Kasumi-1 (cell line): ENCODE data around the gene GTF2IRD1.
A peak's percentile ranks its signal among the peaks of the same experiment; 100 is the strongest.
"Not testable (repeated sequence)": the region's sequence is repeated elsewhere in the genome, so short reads cannot be mapped to it uniquely, and the experiment has no call there.

Experiments used
- DNase-seq, 2 experiments: peaks; one replicate each; lab custom pipeline; 2025; lab: John Stamatoyannopoulos, UW

GTF2IRD1 gene

GRCh38 chr7:74590813-74591212 is 137.1 kb downstream of the GTF2IRD1 start:
- DNase-seq: no peak

GRCh38 chr7:74598558-74598957 is 144.9 kb downstream of the GTF2IRD1 start:
- no peak for DNase-seq

GRCh38 chr7:74599244-74599643 is 145.5 kb downstream of the GTF2IRD1 start:
- DNase-seq: no peak

GRCh38 chr7:74604326-74605020 is 150.8 kb downstream of the GTF2IRD1 start:
- DNase-seq: no peak

- no peak for DNase-seq
Measured at GRCh38 chr7:74606101-74606908, 152.6 kb downstream of the GTF2IRD1 start.

- no peak for DNase-seq
Measured at GRCh38 chr7:74606909-74607510, 153.3 kb downstream of the GTF2IRD1 start.

- peak; percentile 28 to 48 for DNase-seq
Measured at GRCh38 chr7:74612015-74612829, 158.5 kb downstream of the GTF2IRD1 start.

- DNase-seq: peak in 1 of 2 experiments; percentile 16
Measured at GRCh38 chr7:74615933-74616780, 162.5 kb downstream of the GTF2IRD1 start.

GRCh38 chr7:74617180-74617744 is 163.6 kb downstream of the GTF2IRD1 start:
- DNase-seq: peak; percentile 82 to 90

- no peak for DNase-seq
Measured at GRCh38 chr7:74619235-74619860, 165.6 kb downstream of the GTF2IRD1 start.

- DNase-seq: no peak
Measured at GRCh38 chr7:74622228-74622749, 168.6 kb downstream of the GTF2IRD1 start.

GRCh38 chr7:74623135-74623534 is 169.4 kb downstream of the GTF2IRD1 start:
- DNase-seq: no peak

GRCh38 chr7:74625446-74625845 is 171.7 kb downstream of the GTF2IRD1 start:
- DNase-seq: peak; percentile 28 to 35

- no peak for DNase-seq
Measured at GRCh38 chr7:74627661-74628411, 174.1 kb downstream of the GTF2IRD1 start.

- DNase-seq: no peak
Measured at GRCh38 chr7:74632505-74632904, 178.8 kb downstream of the GTF2IRD1 start.

GRCh38 chr7:74633451-74633921 is 179.8 kb downstream of the GTF2IRD1 start:
- DNase-seq: no peak

- DNase-seq: no peak
Measured at GRCh38 chr7:74637745-74638144, 184.0 kb downstream of the GTF2IRD1 start.

GRCh38 chr7:74650055-74650454 is 196.3 kb downstream of the GTF2IRD1 start:
- DNase-seq: peak; percentile 75 to 78

- DNase-seq: not testable (repeated sequence)
Measured at GRCh38 chr7:74650493-74651132, 196.9 kb downstream of the GTF2IRD1 start.
